NCI-H187 treated with DMSO at 0.1 percent for 48 hours (cell line): Measurements from ENCODE around the gene ELOVL4.

Experiments used
- DNase-seq: peaks from one replicate; lab custom pipeline; 2025; lab: John Stamatoyannopoulos, UW

ELOVL4 gene

GRCh38 chr6:79911992-79912391, 35.4 kb downstream of the ELOVL4 start:
- DNase-seq: no peak

GRCh38 chr6:79909517-79909916, 37.8 kb downstream of the ELOVL4 start:
- no peak for DNase-seq

GRCh38 chr6:79902046-79902445, 45.3 kb downstream of the ELOVL4 start:
- no peak for DNase-seq

GRCh38 chr6:79898076-79898475, 49.3 kb downstream of the ELOVL4 start:
- no peak for DNase-seq

- DNase-seq: no peak
Observed at GRCh38 chr6:79896075-79896449, 51.3 kb downstream of the ELOVL4 start.

- DNase-seq: no peak
Observed at GRCh38 chr6:79895382-79896074, 51.8 kb downstream of the ELOVL4 start.

- DNase-seq: no peak
Observed at GRCh38 chr6:79894939-79895338, 52.4 kb downstream of the ELOVL4 start.

GRCh38 chr6:79888587-79888986, 58.8 kb downstream of the ELOVL4 start:
- DNase-seq: no peak

- no peak for DNase-seq
Observed at GRCh38 chr6:79878142-79878748, 69.1 kb downstream of the ELOVL4 start.

- no peak for DNase-seq
Observed at GRCh38 chr6:79874531-79875134, 72.7 kb downstream of the ELOVL4 start.

GRCh38 chr6:79872986-79873385, 74.4 kb downstream of the ELOVL4 start:
- no peak for DNase-seq

- DNase-seq: no peak
Observed at GRCh38 chr6:79872303-79872702, 75.0 kb downstream of the ELOVL4 start.

- peak; percentile 31 for DNase-seq
Observed at GRCh38 chr6:79869600-79870084, 77.7 kb downstream of the ELOVL4 start.

GRCh38 chr6:79869184-79869583, 78.2 kb downstream of the ELOVL4 start:
- DNase-seq: no peak

- peak; percentile 68 for DNase-seq
Observed at GRCh38 chr6:79868098-79868722, 79.1 kb downstream of the ELOVL4 start.
